Measurements from ENCODE around the gene STPG4. TPM values are rescaled to one million over a fixed set of nuclear protein-coding genes. Genes with fewer than 3 reads are reported as not detected.

Gene STPG4
- polyA plus RNA-seq, 4 donors, result 0.11 to 0.41 TPM; not detected in 2

DNA sequence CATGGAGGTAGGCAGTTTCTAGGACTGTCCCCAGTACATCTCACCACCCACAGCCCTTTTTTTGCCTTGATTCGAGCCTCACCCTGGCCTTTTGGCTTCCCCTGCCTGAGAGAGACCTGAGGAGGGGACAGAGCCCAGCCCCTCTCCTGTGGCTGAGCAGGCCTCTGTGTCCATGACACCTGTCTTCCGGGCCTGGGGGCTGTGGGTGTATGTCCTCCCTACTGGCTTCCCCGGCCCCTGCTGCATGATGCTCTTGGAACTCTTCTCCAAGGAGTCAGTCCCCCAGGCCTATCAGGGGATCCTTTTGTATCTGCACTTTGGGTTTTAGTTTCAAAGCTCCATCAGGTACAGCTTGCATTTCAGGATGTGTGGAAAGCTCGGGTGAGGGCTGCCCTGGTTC lies 80.4 kb downstream of the STPG4 start:
- DNase-seq (ENCODE audit: low read depth in 4 of 4, low spot score in 3 of 4), result no peak

GRCh38 chr2:47073641-47074040 lies 81.5 kb downstream of the STPG4 start:
- no peak for DNase-seq (ENCODE audit: low read depth in 4 of 4, low spot score in 3 of 4)

- DNase-seq (ENCODE audit: low read depth in 4 of 4, low spot score in 3 of 4), result no peak
Observed at GRCh38 chr2:47073217-47073616, 81.9 kb downstream of the STPG4 start.

- DNase-seq (ENCODE audit: low read depth in 4 of 4, low spot score in 3 of 4), result no peak
Observed at GRCh38 chr2:47072728-47073191, 82.3 kb downstream of the STPG4 start.

DNA sequence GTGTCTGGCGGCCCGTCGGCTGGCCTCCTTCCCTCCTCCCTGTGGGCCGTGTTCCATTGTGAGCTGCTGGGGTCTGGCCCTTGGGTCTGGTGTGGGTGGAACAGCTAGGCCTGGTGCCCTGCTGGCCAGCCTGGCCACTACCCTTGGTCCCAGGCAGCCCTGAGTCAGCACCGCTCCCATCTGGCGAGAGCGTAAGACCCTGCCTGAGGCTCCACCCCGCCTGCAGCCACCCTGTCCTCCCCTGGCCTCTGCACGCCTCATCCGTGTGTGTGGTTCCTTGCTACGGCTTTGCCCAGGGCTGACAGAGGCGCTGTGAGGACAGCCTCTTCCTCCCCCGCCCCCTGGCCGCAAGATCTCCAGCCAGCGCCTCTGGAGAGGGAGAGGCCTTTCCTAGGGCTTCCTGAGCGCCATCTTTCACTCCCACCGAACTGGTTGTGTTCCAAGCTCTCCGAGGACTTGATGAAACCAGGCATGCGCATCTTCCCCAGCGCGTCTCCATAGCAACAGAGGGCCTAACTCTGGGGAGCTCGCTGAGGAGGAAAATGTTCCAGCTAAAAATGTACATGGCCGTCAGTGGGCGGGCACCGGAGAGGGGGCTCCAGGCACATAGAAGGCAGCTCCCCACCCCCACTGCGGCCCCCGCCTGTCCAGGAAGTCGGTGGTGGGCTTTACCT lies 83.0 kb downstream of the STPG4 start:
- DNase-seq (ENCODE audit: low read depth in 4 of 4, low spot score in 3 of 4), result peak in 3 of 4 donors; percentile 66 to 85 (median 69)

DNA sequence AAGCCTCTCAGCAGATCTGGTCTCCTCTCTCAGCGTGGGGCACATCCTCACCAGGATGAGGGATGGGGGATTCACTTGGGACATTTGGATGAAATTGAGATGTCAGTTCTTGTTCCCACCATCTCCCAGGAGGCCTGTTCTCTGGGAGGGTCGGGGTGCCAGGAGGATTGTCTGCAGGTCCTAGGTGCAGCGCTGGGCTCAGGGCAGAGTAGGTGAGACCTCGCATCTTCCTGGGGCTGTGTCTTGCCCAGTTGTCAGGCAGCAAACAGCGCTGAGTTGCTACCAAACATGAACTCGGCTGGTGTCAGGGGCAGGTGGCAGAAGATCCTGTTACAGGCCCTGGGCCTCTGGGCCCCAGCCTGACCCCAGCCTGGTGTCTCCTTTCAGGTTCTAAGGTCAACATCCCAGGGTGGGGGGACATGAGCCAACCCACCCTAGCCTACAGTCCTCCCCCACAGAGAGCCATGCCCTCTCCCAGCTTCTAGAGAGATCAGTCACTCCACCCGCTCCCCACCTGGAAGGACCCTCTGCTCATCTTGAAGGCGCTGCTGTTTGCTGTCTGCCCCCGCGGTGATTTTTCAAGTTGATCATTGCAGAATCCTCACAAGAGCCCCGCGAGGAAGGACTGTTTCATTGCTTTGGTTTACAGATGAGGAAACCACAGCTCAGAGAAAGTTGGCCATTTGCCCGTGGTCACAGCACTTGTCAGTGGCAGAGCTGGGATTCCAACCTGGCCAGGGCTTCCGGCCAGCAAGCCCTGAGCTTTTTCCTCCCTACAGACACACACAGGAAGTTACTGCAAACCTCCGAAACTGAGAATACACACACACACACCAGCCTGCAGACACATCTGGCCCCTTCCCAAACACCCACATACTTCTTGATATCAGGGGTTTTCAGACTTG lies 83.9 kb downstream of the STPG4 start:
- DNase-seq (ENCODE audit: low read depth in 4 of 4, low spot score in 3 of 4), result no peak

DNA sequence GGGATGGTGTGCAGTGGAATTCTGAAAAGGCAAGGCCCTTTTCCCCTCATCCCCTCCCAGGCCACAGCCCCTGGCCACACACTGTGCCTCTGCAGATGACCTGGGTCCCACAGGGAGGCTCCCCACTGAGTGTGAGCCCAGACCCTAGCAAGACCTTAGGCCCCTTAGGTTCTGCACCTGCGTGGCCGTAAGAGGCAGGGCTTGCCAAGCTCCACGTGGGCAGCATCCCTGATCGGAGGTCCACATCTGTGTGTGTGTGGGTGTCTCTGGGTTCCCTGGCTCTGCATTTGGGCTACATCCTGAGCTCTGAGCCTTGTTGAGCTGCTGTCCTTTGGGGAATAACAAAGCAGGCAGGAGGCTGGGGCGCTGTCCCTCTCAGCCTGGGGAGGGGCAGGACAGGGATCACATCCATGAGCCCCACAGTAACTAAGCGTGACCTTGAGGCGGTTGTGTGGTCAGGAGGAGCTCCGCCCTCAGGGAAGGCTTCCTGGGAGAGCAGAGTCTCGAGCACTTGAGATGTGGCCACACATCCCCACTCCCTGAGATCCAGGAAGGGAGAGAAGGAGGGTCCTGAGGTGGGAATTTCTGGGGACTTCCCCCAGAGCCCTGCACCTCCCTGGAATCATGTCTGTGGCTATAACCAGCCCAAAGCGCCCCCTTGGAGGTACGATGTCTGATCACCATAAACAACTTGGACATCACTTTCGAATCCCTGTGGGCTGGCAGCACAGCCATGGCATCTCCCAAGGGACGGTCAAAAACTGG lies 84.8 kb downstream of the STPG4 start:
- no peak for DNase-seq (ENCODE audit: low read depth in 4 of 4, low spot score in 3 of 4)

DNA sequence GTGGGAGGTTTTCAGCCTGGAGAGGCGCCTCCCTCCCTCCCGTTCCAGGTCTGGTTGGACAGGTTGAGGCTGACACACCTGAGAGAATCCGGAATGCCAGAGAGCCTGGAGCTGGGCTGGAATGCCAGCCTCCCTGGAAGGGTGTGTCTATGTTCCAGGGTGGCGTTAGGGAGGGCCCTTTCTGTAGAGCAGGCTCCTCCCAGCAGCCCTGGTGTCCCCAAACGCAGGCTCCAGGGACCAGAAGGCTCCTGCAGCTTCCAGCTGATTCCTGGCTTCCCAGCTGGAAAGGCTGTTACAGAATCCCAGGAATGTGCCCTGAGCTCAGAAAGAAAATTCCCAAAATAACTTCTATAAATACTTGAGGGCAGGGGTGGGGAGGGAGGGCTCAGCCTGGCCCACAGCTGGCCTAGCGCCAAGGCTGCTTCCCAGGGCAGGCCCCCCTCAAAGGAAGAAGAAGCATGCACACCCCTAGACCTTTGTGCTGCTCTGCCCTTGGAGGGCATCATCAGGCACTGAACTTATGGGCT lies 85.4 kb downstream of the STPG4 start:
- DNase-seq (ENCODE audit: low read depth in 4 of 4, low spot score in 3 of 4), result peak in 3 of 4 donors; percentile 51 to 67 (median 61)

GRCh38 chr2:47068981-47069627 lies 86.0 kb downstream of the STPG4 start:
- DNase-seq (ENCODE audit: low read depth in 4 of 4, low spot score in 3 of 4), result no peak

- no peak for DNase-seq (ENCODE audit: low read depth in 4 of 4, low spot score in 3 of 4)
Observed at GRCh38 chr2:47067788-47068407, 87.2 kb downstream of the STPG4 start.

- DNase-seq (ENCODE audit: low read depth in 4 of 4, low spot score in 3 of 4), result no peak
Observed at GRCh38 chr2:47065771-47066380, 89.2 kb downstream of the STPG4 start.

DNA sequence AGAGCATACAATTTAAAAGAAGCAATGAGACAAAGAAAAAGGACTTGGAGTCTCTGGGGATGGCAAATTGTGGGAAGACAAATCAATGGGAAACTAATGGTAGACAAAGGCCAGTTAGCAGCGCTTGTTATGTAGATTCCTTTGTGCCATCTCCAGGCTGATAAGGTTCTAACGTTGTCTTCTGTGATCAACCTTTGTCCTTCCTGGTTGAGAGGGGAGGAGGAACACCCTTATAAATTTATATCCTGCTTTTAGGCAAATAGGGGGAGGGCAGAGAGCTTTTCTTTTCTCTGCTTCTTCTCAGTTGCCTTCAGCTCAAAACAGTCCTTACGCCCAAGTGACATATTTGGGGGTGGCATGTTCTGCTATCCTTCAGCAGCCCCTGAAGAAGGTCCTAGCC lies 89.8 kb downstream of the STPG4 start:
- DNase-seq (ENCODE audit: low read depth in 4 of 4, low spot score in 3 of 4), result no peak

DNA sequence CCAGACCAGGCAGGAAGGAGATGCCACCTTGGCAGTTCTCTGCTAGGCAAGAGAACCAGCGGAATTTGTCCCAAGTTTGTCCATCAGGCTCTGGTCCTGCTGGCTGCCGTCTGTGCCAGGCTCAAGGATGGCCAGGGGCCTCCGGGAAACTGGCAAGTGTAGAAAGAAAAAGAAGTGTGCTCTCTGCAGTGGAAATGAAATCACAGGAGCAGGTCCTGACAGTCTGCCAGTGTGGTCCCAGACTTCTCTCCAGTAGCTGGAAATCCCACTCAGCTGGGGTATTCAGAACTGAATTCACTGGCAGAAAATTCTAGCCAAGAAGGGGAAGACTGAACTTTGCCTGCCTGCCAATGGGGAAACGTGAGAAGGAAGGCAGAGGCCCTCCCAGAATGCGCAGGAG lies 91.0 kb downstream of the STPG4 start:
- no peak for DNase-seq (ENCODE audit: low read depth in 4 of 4, low spot score in 3 of 4)

DNA sequence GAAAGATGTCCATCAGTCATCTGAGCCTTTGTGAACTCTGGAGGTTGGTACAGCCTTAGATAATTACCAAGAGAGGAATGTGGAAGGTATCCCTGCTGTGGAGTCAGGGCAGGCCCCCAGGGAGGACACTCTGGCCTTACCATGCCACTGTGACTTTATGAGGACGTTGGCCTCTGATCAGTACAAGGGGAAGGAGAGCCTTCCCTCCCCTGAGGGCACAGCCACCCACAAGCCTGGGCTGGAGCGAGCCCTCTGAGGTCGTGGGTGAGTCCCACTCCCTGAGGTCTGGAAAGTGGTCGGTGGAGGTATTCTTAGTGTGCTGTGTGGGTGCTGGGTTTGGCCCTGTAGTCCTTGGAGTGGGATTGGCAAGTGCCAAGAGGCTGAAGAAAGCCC lies 91.6 kb downstream of the STPG4 start:
- DNase-seq (ENCODE audit: low read depth in 4 of 4, low spot score in 3 of 4), result no peak

DNA sequence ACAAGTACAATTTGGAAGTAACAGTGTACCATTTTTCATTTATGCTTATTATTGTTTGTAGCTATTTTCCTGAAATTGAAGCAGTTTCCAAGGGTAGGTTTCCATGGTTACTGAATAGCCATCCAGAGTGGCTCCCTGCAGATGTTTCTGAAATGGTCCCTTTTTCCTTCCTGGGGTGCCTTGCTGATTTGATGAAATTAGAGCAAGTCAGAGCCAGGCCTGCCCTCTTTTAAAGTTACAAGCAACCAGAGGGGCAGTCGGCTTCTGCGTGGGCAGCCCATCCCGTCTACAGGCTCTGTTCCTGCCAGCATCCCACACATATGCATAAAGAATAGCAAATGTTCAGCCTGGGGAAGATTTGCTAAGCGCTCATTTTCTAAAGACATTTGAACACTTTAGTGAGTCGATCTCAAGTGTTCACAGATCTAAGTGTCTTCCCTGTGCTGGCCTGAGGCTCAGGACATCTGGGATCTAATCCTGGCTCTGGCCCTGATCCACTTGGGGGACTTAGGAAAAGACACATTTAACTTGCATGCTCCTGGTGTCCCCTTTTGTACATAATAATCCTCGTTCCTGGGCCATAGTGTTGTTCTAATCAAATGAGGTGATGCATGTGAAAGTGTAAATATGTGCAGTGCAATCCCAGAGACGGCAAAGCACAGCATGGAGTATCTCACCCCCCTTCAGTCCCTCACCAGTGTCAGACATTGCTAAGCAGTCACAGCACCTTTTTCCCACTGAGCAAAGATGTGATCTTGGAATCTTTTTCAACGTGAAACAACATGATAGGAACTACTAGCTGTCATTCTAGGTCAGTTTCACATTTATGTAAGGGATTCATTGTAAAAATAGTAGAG lies 92.2 kb downstream of the STPG4 start:
- DNase-seq (ENCODE audit: low read depth in 4 of 4, low spot score in 3 of 4), result no peak

DNA sequence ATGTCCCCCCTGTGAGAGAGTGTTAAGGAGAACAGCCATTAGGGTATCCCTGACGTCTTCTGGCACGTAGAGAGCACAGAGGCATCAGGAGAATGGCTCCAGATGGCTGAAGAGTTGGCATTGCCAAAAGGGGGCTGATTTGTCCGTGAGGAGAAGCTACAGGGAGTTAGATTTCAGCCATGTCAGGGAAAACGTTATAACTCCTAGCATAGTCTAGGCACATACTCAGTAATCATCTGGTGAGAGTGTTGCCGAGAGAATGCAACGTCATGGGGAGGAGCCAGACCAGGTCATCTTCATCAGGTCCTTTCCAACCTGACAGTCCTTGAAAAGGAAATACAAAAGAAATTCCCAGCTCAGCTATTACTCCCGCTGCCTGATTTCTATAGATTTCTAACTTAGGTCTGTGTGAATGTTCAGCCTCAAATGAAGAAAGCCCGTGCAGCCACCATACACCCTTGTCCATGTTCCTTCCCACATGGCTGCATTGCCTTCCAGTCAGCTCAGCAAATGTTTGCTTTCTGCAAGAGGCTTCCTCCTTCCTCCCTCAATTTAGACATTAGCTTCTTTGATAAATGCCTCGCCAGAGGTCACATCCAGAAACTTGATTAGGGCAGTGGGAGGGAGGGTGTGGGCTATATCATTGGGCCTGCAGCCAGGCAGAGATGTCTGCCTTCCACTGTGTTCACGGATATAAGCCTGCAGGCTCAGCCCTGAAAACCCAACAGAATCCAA lies 93.0 kb downstream of the STPG4 start:
- no peak for DNase-seq (ENCODE audit: low read depth in 4 of 4, low spot score in 3 of 4)

- no peak for DNase-seq (ENCODE audit: low read depth in 4 of 4, low spot score in 3 of 4)
Observed at GRCh38 chr2:47060652-47061170, 94.4 kb downstream of the STPG4 start.

All from left renal pelvis (tissue), 4 donors.